HepG2 (cell line): ENCODE results near the gene SINHCAF. TPM values are rescaled to one million over a fixed set of nuclear protein-coding genes. Genes with fewer than 3 reads are reported as not detected.

Experiments used
- ATAC-seq: fragments of 200-7000 bp; cut with Tn5 transposase; 3 replicates; pipeline ENCODE4 v1.9.1; 2020; ENCODE audit warnings: mild to moderate bottlenecking, moderate library complexity
- BruUV-seq: library from RNA; stranded (reverse); fragments of 400-500 nt; replicated peaks from 2 replicates; lab custom pipeline; 2021; lab: Mats Ljungman, UMichigan
- CTCF ChIA-PET: fragments of 300-600 bp; formaldehyde crosslinking; extraction: SDS; loops from one replicate; lab custom pipeline; 2021; ENCODE audit warnings: low total read pairs, inconsistent platforms, low intra/inter-chr PET ratio; lab: Yijun Ruan, JAX
- POLR2A ChIA-PET: fragments of 350-600 bp; sonication (Branson Sonifier 250); formaldehyde crosslinking; loops from one replicate; lab custom pipeline; 2020; ENCODE audit warnings: antibody characterized with exemption, inconsistent platforms; lab: Yijun Ruan, JAX
- DNase-seq: peaks from one replicate; pipeline ENCODE4 v3.0.0-alpha.2; 2015; ENCODE audit warnings: low spot score
- FAIRE-seq: peaks from 3 replicates; lab custom pipeline; 2011; peaks lifted over from hg19 to GRCh38; lab: Jason Lieb, UNC
- H2AFZ ChIP-seq: one replicate; pipeline ENCODE4 v1.6.1; 2011; ENCODE audit warnings: low read length, inconsistent platforms
- H3K27ac ChIP-seq: fragments of 300-600 bp; 3 replicates; pipeline ENCODE4 v1.8.0; 2011; ENCODE audit warnings: mixed run types, mild to moderate bottlenecking, mixed read lengths, low read length, inconsistent platforms; ENCODE audit not compliant: insufficient read depth; ENCODE audit errors: extremely low read length
- H3K27me3 ChIP-seq, 2 experiments: fragments of 200-600 bp in 1 of 2; 2 replicates in 1 of 2; 3 replicates in 1 of 2; pipeline versions ENCODE4 v1.6.0 to v1.8.0; 2011; ENCODE audit warnings: low read length in 2 of 2, mild to moderate bottlenecking in 2 of 2, moderate library complexity in 2 of 2, inconsistent platforms in 1 of 2; ENCODE audit not compliant: insufficient read depth in 2 of 2, control insufficient read depth in 1 of 2
- H3K36me3 ChIP-seq, 2 experiments: fragments of 200-600 bp in 1 of 2; replicated peaks in 1 of 2; 2 replicates in 1 of 2; 3 replicates in 1 of 2; pipeline versions ENCODE4 v1.5.1 to v1.8.0; 2011; ENCODE audit warnings: low read length in 2 of 2, inconsistent platforms in 1 of 2; ENCODE audit not compliant: insufficient read depth in 2 of 2, control insufficient read depth in 1 of 2
- H3K4me1 ChIP-seq: 2 replicates; pipeline ENCODE4 v1.5.1; 2012; ENCODE audit warnings: low read length, inconsistent platforms; ENCODE audit not compliant: insufficient read depth
- H3K4me2 ChIP-seq: 2 replicates; pipeline ENCODE4 v1.6.0; 2011; ENCODE audit warnings: low read depth, low read length, inconsistent platforms
- H3K4me3 ChIP-seq, 3 experiments: fragments of 200-600 bp in 1 of 3; sonication (generic), shearing (Covaris generic) in 1 of 3; replicated peaks in 1 of 3; 2 replicates each; pipeline ENCODE4 v1.5.1; 2011 to 2016; ENCODE audit warnings: low read length in 3 of 3, inconsistent platforms in 2 of 3, low read depth in 2 of 3, mild to moderate bottlenecking in 2 of 3, control low read depth in 1 of 3, mixed read lengths in 1 of 3; ENCODE audit not compliant: insufficient read depth in 1 of 3
- H3K79me2 ChIP-seq: one replicate; pipeline ENCODE4 v1.6.1; 2011; ENCODE audit warnings: low read length, inconsistent platforms; ENCODE audit not compliant: insufficient read depth
- H3K9ac ChIP-seq: 2 replicates; pipeline ENCODE4 v1.6.0; 2011; ENCODE audit warnings: mild to moderate bottlenecking, low read depth, low read length, inconsistent platforms; ENCODE audit not compliant: insufficient read depth
- H3K9me3 ChIP-seq: 2 replicates; pipeline ENCODE4 v1.5.1; 2012; ENCODE audit warnings: mild to moderate bottlenecking, low read length
- H4K20me1 ChIP-seq: 2 replicates; pipeline ENCODE4 v1.6.0; 2011; ENCODE audit warnings: inconsistent platforms, mild to moderate bottlenecking, low read length, moderate library complexity; ENCODE audit not compliant: insufficient read depth
- HNF4A ChIP-seq: sonication (generic); formaldehyde crosslinking; IDR thresholded peaks from 2 replicates; pipeline ENCODE4 v1.4.0; 2020; ENCODE audit warnings: missing genetic modification reagents
- KLF16 ChIP-seq, 2 experiments: sonication (generic) in 1 of 2; formaldehyde crosslinking in 1 of 2; IDR thresholded peaks; 2 replicates each; pipeline versions ENCODE4 v1.6.1 to v1.8.0; 2016 to 2023; ENCODE audit warnings: missing genetic modification reagents in 2 of 2, missing compliant biosample characterization in 1 of 2
- NR1H2 ChIP-seq: sonication (generic); formaldehyde crosslinking; IDR thresholded peaks from 2 replicates; pipeline ENCODE4 v1.8.1; 2022; ENCODE audit warnings: low read depth, missing genetic modification reagents, borderline replicate concordance
- NR2F2 ChIP-seq: IDR thresholded peaks from 2 replicates; pipeline ENCODE4 v1.6.1; 2012; ENCODE audit warnings: low read depth, inconsistent platforms, borderline replicate concordance
- TBP ChIP-seq: sonication (generic); formaldehyde crosslinking; IDR thresholded peaks from 2 replicates; pipeline ENCODE4 v1.5.0; 2020; ENCODE audit warnings: missing genetic modification reagents
- ZBTB2 ChIP-seq: sonication (generic); formaldehyde crosslinking; IDR thresholded peaks from 2 replicates; pipeline ENCODE4 v1.8.0; 2022; ENCODE audit warnings: low read depth, missing genetic modification reagents
- ZNF569 ChIP-seq: sonication (generic); formaldehyde crosslinking; IDR thresholded peaks from 2 replicates; pipeline ENCODE4 v1.5.0; 2020; ENCODE audit warnings: mild to moderate bottlenecking, missing genetic modification reagents, moderate library complexity, borderline replicate concordance
- WGBS: methylation state at CpG from one replicate; pipeline ENCODE4 v1.1.6; 2017; ENCODE audit warnings: low lambda C conversion rate; 5-methylcytosine and 5-hydroxymethylcytosine counted together
- in situ Hi-C: cut with HindIII; loops from 2 replicates; pipeline ENCODE4 v1.10.0; 2017; ENCODE audit warnings: low pct_unique_long_range_greater_than_20kb; ENCODE audit not compliant: extremely low pct_ligation_motif_present
- intact Hi-C: fragments of 100-400 bp; cut with micrococcal nuclease; formaldehyde crosslinking; loops from one replicate; pipeline ENCODE4 v1.10.0; 2022; ENCODE audit not compliant: unreplicated experiment
- polyA plus RNA-seq, 8 experiments: library from polyadenylated mRNA; depleted of rRNA in 3 of 8; stranded (reverse) in 7 of 8; unstranded in 1 of 8; fragments of >200 nt; fragmentation: Illumina TruSeq in 4 of 8; extraction: Trizol in 4 of 8; gene quantifications; 2 replicates each; pipeline versions ENCODE4 v1.2.1 to v1.2.3, GENCODE V29; 2011 to 2016; ENCODE audit warnings: low read depth in 4 of 8, missing spikeins in 1 of 8, mixed read lengths in 1 of 8; ENCODE audit not compliant: insufficient read depth in 1 of 8
- total RNA-seq, 5 experiments: library from RNA; depleted of rRNA; stranded (reverse); fragments of >200 nt; fragmentation: Illumina TruSeq; extraction: Trizol; gene quantifications; 2 replicates each; pipeline ENCODE4 v1.2.3, GENCODE V29; 2016; ENCODE audit warnings: low read depth in 1 of 5
- TF ChIP-seq, protein P1 (sequence below): IDR thresholded peaks from 2 replicates; pipeline ENCODE4 v1.4.0; 2020; ENCODE audit warnings: mild to moderate bottlenecking, missing genetic modification reagents

Gene SINHCAF
- total and polyA plus RNA-seq, 2 of the 13 experiments (the other 11 are each of a cell fraction or from before 2014, with no cell fraction given): 54.6 to 97.8 TPM

DNA sequence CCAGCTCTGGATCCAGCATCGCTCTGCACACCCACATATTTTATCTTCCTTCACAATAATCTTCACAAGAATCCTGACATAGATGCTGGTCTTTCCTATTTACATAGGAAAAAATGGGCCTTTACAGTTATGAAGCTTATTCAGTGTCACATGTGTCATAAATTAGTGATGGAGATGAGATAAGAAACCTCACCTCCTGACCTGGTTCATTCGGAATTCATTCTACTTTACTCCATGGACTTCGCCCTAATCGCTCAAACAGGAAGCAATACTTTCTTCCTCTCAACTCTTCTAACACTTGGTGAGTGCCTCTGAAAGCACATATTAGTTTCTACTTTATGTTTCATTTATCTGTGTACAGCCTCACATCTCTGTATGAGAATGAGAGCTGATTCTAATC lies 12.0 kb upstream of the SINHCAF start (continued):
- TF ChIP-seq ZBTB2 (CRISPR knock-in tag) (no peak), HNF4A (CRISPR knock-in tag) (peak; percentile 32; the same call in 1 of the 2 replicates), KLF16 (CRISPR knock-in tag; IDR thresholded peaks at IDR 0.05) (no peak), ZNF569 (CRISPR knock-in tag) (no peak), TBP (CRISPR knock-in tag) (no peak), NR2F2 (peak; percentile 26; the same call in 1 of the 2 replicates)
- TF ChIP-seq, protein P1, sequence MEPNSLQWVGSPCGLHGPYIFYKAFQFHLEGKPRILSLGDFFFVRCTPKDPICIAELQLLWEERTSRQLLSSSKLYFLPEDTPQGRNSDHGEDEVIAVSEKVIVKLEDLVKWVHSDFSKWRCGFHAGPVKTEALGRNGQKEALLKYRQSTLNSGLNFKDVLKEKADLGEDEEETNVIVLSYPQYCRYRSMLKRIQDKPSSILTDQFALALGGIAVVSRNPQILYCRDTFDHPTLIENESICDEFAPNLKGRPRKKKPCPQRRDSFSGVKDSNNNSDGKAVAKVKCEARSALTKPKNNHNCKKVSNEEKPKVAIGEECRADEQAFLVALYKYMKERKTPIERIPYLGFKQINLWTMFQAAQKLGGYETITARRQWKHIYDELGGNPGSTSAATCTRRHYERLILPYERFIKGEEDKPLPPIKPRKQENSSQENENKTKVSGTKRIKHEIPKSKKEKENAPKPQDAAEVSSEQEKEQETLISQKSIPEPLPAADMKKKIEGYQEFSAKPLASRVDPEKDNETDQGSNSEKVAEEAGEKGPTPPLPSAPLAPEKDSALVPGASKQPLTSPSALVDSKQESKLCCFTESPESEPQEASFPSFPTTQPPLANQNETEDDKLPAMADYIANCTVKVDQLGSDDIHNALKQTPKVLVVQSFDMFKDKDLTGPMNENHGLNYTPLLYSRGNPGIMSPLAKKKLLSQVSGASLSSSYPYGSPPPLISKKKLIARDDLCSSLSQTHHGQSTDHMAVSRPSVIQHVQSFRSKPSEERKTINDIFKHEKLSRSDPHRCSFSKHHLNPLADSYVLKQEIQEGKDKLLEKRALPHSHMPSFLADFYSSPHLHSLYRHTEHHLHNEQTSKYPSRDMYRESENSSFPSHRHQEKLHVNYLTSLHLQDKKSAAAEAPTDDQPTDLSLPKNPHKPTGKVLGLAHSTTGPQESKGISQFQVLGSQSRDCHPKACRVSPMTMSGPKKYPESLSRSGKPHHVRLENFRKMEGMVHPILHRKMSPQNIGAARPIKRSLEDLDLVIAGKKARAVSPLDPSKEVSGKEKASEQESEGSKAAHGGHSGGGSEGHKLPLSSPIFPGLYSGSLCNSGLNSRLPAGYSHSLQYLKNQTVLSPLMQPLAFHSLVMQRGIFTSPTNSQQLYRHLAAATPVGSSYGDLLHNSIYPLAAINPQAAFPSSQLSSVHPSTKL (CRISPR knock-in tag): 0 out of 2 replicates have a peak, but pooled peaks have one; percentile 30

DNA sequence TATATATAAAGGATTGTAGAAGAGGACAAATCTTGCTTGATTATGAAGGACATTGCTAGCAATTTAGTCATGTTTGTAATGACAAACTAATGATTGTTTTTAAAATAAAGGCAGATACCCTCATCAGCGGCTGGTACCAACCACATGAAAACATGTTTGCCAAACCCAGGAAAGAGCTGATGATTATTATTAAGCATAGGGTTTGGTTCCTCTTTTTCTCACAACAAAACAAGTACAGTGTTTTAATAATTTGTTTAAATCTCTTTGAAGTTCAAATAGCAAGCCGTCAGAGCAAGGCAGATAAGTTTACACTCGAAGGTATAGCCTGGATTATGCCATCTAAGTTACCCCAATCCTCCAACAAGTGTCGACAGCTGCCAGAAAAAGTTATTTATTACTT lies 5.3 kb upstream of the SINHCAF start:
- no TSS peak for BruUV-seq
- H2AFZ ChIP-seq: no peak overlapping the region
- intact Hi-C loops: no loop called here
- H3K4me1 ChIP-seq: peaks cover 10% of the 10 kb centered on the region
- H3K4me2 ChIP-seq: no peak overlapping the region
- no peaks in the 10 kb centered on the region for H4K20me1 ChIP-seq
- peaks cover 0 to 4% of the 10 kb centered on the region in 2 experiments; a peak in 2 of 5 replicates for H3K27me3 ChIP-seq
- no peak for FAIRE-seq
- H3K4me3 ChIP-seq: no peak overlapping the region
- no peak for DNase-seq
- no peaks in the 10 kb centered on the region for H3K9me3 ChIP-seq
- no peaks in the 10 kb centered on the region for H3K79me2 ChIP-seq
- no peak for ATAC-seq
- TF ChIP-seq NR1H2: no peak
- TF ChIP-seq, all 625 proteins: peak for 0
- in situ Hi-C loops: no loop called here
- 43% methylated on average over 4 of the region's 4 CpGs for WGBS
- ChIA-PET POLR2A (no interaction called here), CTCF (no interaction called here)
- no peak overlapping the region for H3K9ac ChIP-seq
- no peak overlapping the region for H3K27ac ChIP-seq
- no peaks in the 10 kb centered on the region for H3K36me3 ChIP-seq
